GM18511 (cell line): ENCODE measurements around the gene LRRC8E.

Experiments used
- ATAC-seq: cut with Tn5 transposase; IDR thresholded peaks from one replicate; pipeline ENCODE4 v1.9.1; 2021; ENCODE audit warnings: mild to moderate bottlenecking, moderate library complexity; ENCODE audit not compliant: unreplicated experiment

LRRC8E gene

GRCh38 chr19:7888145-7888825 is at the start of gene LRRC8E:
Gene LRRC8E, plus strand, starts transcription at chr19:7888510. Its CDS starts 7,094 bp downstream, at chr19:7895604.
- no peak for ATAC-seq

DNA sequence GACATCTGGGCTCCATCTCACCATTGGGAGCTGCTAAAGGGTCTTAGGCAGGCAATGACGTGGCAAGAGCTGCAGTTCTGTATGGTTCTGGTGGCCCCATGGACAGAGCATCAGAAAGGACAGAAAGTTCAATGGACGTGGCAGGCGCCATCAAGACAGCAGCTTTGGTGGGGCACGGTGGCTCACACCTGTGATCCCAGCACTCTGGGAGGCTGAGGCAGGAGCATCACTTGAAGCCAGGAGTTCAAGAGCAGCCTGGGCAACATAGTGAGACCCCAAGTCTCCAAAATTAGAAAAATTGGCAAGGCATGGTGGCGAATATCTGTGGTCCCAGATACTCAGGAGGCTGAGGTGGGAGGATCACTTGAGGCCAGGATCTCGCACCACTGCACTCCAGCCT is 48.8 kb upstream of the LRRC8E start:
- ATAC-seq, result no peak

GRCh38 chr19:7840629-7841028 is 47.7 kb upstream of the LRRC8E start:
- ATAC-seq, result no peak

DNA sequence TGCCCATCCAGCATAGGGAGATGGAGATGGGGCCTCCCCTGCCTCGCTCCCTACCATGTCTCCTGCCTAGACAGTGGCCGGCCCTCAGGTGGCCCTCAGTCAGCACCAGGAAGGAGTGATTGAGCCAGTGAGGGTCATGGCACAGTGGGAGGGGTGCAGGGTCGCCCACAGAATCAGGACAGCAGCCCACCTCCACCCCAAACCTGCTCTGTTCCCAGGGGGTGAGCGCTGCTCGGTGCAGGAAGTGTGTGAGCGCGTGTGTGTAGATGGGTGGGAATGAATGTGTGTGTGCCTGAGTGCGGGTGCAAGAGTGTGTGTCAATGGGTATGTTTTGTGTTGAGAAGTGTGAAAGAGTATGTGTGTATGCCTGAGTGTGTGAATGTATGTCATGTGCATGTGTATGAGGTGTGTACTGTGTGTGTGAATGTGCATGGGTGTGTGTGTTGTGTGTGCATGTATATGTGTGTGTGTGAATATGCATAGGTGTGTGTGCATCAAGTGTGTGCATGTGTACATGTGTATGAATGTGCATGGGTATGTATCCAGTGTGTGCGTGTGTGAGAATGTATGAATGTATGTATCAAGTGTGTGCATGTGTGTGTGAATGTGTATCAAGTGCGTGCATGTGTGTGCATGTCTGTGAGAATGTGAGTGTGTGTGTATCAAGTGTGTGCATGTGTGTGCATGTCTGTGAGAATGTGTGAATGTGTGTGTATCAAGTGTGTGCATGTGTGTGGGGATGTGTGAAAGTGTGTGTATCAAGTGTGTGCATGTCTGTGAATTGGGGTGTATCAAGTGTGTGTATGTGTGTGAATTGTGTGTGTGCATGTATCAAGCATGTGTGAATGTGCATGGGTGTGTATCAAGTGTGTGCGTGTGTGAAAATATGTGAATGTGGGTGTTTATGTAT is 46.3 kb upstream of the LRRC8E start:
- no peak for ATAC-seq

DNA sequence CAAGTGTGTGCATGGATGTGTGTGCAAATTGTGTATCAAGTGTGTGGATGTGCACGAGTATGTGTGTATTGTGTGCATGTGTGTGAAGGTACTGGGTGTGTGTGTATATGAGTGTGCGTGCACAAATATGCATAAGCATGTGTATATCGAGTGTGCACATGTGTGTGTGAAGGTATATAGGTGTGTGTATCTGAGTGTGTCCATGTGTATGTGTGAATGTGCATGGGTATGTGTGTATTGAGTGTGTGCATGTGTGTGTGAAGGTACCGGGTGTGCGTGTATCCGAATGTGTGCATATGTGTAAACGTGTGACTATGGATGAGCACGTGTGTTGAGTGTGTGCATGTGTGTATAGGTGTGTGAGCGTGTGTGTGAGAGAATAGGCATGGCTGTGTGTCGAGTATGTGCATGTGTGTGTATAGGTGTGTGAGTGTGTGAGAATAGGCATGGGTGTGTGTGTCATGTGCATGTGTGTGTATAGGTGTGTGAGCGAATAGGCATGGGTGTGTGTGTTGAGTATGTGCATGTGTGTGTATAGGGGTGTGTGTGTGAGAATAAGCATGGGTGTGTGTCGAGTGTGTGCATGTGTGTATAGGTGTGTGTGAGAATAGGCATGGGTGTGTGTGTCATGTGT is 45.5 kb upstream of the LRRC8E start:
- ATAC-seq, result no peak

- no peak for ATAC-seq
Observed at GRCh38 chr19:7843521-7843920, 44.8 kb upstream of the LRRC8E start.

- no peak for ATAC-seq
Observed at GRCh38 chr19:7844405-7844804, 43.9 kb upstream of the LRRC8E start.

GRCh38 chr19:7844951-7845350 is 43.4 kb upstream of the LRRC8E start:
- ATAC-seq, result no peak

GRCh38 chr19:7845390-7846154 is 42.7 kb upstream of the LRRC8E start:
- no peak for ATAC-seq

DNA sequence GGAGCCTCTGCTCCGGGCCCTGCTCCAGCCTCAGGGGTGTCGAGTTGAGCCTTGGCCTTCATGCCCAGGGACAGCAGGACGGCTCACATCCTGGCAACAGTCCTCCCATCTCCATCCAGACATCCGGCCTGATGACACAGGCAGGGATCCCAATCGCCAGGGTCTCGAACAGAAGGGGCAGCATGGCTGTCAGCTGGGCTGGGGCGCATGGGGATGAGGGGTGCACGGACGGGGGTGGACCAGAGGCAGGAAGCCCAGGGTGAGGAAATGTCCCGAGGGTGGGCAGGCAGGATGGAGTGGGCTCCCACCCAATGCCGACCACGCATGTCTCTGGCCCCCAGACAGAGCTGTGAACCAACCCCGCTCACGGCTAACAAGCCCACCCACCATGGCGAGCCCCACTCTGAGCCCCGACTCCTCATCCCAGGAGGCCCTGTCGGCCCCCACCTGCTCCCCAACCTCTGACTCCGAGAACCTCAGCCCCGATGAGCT is 42.1 kb upstream of the LRRC8E start:
- no peak for ATAC-seq

DNA sequence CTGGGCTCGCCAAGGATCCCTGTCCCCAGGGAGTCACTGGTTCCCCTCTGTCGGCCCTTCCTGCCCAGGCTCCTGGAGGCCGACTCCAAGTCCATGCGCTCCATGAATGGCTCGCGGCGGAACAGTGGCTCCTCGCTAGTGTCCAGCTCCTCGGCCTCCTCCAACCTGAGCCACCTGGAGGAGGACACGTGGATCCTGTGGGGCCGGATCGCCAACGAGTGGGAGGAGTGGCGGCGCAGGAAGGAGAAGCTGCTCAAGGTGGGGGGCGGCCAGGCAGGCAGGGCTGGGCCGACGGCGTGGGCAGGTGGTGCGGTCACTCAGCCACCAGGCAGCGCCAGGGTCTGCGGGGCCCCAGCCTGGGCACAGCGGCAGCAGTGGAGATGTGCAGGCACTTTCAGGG is 40.6 kb upstream of the LRRC8E start:
- ATAC-seq, result no peak

- ATAC-seq, result no peak
Observed at GRCh38 chr19:7848779-7849457, 39.4 kb upstream of the LRRC8E start.

DNA sequence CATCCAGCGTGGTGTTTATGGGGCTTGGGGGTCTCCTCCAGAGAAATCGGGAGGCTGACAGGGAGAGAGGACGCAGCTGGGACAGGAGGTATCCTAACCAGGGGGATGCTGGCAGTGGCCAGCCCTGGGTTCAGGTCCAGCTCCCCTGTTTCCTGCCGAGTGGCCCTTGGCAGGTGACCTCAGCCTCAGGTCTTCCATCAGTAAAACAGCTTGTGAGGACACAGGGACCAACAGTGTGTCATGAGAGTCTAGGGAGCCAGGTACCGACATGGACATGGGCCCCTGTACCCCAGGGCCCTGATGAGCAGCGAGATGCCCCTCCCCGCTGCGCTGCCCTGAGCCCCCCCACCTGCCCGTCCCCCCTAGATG is 38.7 kb upstream of the LRRC8E start:
- ATAC-seq, result no peak

DNA sequence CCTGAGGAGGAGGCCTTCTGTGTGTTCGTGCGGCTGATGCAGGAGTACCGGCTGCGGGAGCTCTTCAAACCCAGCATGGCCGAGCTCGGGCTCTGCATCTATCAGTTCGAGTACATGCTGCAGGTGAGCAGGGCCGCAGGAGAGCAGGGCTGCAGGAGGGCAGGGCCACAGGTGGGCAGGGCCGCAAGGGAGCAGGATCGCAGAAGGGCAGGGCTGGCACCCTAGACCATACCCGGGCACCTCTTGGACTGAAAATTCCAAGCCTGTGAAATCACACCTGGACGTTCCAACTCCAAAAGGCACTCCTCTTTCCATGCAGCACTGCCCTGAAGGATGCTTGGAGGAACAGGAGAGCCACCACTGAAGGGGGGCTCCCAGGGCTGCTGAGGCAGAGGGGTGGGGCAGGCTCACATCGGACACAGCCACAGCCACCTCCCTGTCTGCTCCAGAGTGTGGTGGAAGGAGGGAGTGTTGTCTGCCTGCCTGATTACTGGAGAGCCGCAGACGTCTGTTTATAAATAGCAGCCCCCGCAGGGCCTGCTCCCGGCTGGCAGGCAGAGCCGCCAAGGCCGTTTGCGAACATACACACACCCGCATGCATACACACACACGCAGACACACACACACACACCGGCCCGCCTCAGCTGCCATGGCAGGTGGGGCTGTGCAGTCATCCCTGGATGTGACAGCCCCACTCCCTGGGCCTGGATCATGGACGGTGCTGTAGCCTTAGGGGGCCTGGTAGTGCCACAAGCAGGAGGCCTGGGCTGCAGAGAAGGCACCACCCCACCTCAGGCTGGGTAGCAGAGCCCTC is 38.1 kb upstream of the LRRC8E start:
- no peak for ATAC-seq

GRCh38 chr19:7850945-7851622 is 37.2 kb upstream of the LRRC8E start:
- ATAC-seq, result no peak

DNA sequence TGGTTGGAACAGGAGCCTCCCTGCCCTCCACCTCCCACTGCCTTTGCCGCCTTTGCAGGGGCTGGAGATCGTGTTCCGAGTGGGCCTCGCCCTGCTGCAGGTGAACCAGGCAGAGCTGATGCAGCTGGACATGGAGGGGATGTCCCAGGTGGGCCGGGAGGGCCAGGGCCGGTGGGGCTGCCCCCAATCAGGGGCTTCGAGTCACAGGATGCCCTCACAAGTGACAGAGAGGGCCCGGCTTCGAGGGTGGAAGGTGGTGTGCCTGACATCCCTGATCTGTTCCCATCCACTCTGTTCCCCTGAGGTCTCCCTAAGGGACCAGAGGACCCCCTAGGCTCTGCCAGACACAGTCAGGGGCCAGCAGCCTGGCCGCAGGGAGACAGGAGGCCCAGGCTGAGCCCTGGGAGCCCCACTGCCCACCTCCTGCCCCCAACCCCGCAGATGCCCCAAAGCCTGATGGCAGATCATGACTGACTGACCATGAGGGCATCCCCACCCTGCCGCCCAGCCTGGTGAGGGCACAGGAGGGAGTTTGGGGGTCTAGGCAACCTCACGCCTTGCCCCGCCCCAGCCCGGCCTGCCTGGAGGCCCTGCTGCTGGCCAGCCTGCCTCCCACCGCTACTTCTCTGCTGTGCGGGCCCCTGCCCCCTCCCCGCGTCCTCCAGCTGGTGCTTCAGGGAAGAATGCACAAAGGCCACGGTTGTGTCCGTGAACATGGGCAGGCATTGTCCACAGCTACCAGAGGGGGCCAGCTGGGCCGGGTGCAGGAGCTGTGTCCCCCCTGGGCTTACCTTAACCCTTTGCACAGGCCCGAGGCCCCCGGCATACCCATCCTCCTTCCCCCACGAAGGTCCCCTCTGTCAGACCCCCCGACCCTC is 36.4 kb upstream of the LRRC8E start:
- ATAC-seq, result no peak

- ATAC-seq, result no peak
Observed at GRCh38 chr19:7852851-7853769, 35.2 kb upstream of the LRRC8E start.
